ENCODE results near the gene RARB. TPM values are rescaled to one million over a fixed set of nuclear protein-coding genes. Genes with fewer than 3 reads are reported as not detected.

RARB gene
- total RNA-seq, 3 donors from 2014 or later, result 0.80 to 20.1 (median 8.2) TPM

DNA sequence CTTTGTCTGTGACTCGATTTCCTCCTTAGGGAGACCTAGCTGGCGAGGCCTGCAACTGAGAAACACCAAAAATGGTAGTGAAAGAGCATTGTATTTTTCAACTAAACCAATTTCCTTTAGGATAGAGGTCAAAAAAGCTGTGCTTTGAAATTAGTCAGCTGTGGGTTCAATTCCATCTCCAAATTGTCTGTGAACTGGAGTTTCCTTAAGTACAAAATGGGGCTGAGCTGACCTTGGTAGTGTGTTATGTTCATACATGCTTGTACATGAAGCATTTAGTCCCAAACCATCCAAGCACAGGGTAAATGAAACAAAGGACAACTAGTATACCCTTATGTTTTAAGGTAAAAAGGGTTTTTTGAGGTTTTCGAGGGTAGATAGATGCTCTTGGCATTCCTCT lies 99.3 kb downstream of the RARB start:
- TF ChIP-seq POLR2AphosphoS5 (IDR thresholded peaks at IDR 0.05) (no peak), POLR2A (IDR thresholded peaks at IDR 0.05) (no peak)
- TF ChIP-seq, protein P1, sequence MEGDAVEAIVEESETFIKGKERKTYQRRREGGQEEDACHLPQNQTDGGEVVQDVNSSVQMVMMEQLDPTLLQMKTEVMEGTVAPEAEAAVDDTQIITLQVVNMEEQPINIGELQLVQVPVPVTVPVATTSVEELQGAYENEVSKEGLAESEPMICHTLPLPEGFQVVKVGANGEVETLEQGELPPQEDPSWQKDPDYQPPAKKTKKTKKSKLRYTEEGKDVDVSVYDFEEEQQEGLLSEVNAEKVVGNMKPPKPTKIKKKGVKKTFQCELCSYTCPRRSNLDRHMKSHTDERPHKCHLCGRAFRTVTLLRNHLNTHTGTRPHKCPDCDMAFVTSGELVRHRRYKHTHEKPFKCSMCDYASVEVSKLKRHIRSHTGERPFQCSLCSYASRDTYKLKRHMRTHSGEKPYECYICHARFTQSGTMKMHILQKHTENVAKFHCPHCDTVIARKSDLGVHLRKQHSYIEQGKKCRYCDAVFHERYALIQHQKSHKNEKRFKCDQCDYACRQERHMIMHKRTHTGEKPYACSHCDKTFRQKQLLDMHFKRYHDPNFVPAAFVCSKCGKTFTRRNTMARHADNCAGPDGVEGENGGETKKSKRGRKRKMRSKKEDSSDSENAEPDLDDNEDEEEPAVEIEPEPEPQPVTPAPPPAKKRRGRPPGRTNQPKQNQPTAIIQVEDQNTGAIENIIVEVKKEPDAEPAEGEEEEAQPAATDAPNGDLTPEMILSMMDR (IDR thresholded peaks at IDR 0.05), result no peak
- H3K4me3 ChIP-seq, result no peak overlapping the region
- H3K9me3 ChIP-seq, result peaks cover 0 to under 1% of the 10 kb centered on the region in 2 donors
- no peaks in the 10 kb centered on the region for H3K4me1 ChIP-seq
- H3K27me3 ChIP-seq, result no peaks in the 10 kb centered on the region
- intact Hi-C loops (cut with DNase I; ENCODE audit: low total_unique reads), result no loop called here
- H3K36me3 ChIP-seq, result no peaks in the 10 kb centered on the region
- DNase-seq (ENCODE audit: low spot score in 2 of 2), result no peak
- H3K27ac ChIP-seq, result no peak overlapping the region

DNA sequence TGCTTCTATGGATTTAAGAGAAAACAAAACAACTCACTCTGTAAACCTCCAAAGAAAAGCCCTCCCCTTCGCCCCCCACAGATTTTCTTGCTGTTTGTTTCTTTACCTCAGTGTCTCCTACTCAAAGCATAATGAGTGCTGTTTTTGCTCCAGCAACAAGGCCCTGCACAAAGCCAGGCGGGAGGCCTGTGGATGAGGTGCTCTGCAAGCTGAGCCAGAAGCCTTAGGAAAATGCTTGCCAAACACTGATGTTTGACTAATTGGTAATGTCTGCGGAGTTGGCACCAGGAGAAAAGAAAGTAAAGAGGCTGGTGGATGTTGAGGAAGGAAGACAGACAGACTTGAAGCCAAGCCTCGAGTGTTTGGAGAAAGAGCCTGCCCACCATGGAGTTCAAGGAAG lies 99.7 kb downstream of the RARB start:
- intact Hi-C loops (cut with DNase I; ENCODE audit: low total_unique reads), result no loop called here
- no peaks in the 10 kb centered on the region for H3K36me3 ChIP-seq
- H3K9me3 ChIP-seq, result peaks cover 3 to 5% of the 10 kb centered on the region in 2 donors
- H3K27ac ChIP-seq, result peak overlapping the region in 1 of 2 donors; percentile 2
- TF ChIP-seq POLR2AphosphoS5 (IDR thresholded peaks at IDR 0.05) (no peak), POLR2A (IDR thresholded peaks at IDR 0.05) (no peak)
- TF ChIP-seq, protein P1 (IDR thresholded peaks at IDR 0.05), result no peak
- DNase-seq (ENCODE audit: low spot score in 2 of 2), result peak in 1 of 2 donors; percentile 28
- no peaks in the 10 kb centered on the region for H3K27me3 ChIP-seq
- no peak overlapping the region for H3K4me3 ChIP-seq
- no peaks in the 10 kb centered on the region for H3K4me1 ChIP-seq

GRCh38 chr3:25531971-25532370 lies 103.9 kb downstream of the RARB start:
- Histone ChIP-seq H3K9me3 (peaks cover 5 to 6% of the 10 kb centered on the region in 2 donors), H3K27ac (no peak overlapping the region), H3K36me3 (no peaks in the 10 kb centered on the region), H3K4me1 (no peaks in the 10 kb centered on the region), H3K27me3 (no peaks in the 10 kb centered on the region), H3K4me3 (no peak overlapping the region)
- DNase-seq (ENCODE audit: low spot score in 2 of 2), result no peak
- TF ChIP-seq POLR2A (IDR thresholded peaks at IDR 0.05) (no peak), POLR2AphosphoS5 (IDR thresholded peaks at IDR 0.05) (no peak)
- TF ChIP-seq, protein P1 (IDR thresholded peaks at IDR 0.05), result no peak
- intact Hi-C loops (cut with DNase I; ENCODE audit: low total_unique reads), result loop anchor here (2.0 kb wide), 1 partner anchor 33 kb away; no protein-coding TSS in a partner anchor

DNA sequence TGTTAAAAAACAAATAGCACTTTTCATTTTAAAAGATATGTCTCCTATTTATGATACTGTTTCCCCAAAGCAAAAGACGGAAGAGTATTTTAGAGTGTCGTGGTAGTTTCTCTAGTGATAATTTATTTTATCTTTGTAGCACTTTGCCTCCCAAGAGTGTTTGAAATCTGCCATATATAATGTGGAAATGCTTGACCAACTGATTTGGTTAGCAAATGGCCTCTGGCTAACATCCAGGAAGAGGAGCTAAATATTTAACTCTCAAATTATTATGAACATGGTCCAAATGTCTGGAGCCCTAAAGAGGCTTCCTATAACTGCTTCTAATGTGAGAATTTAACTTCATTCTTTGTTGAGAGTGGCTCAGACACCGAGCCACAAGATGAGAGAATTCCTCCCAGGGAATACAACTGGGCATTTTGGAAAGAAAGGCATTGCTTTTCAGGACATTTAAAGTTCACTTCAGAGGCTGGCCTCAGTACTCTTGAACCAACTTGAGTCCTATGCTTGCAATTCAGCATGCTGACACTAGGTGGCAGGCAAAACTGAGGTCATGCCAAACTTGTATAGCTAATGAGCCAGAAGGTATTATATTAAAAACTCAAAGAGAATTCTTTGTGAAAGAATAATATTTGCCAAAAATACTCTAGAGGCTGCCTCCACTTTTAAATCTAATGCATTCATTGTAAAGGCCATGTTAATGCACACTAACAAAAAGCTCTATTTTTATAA lies 104.5 kb downstream of the RARB start:
- DNase-seq (ENCODE audit: low spot score in 2 of 2), result no peak
- no peaks in the 10 kb centered on the region for H3K4me1 ChIP-seq
- H3K36me3 ChIP-seq, result no peaks in the 10 kb centered on the region
- peaks cover 5 to 6% of the 10 kb centered on the region in 2 donors for H3K9me3 ChIP-seq
- TF ChIP-seq POLR2A (IDR thresholded peaks at IDR 0.05), result no peak
- TF ChIP-seq, protein P1 (IDR thresholded peaks at IDR 0.05), result peak in 2 of 3 donors; percentile 17 to 26
- intact Hi-C loops (cut with DNase I; ENCODE audit: low total_unique reads), result no loop called here
- H3K27ac ChIP-seq, result no peak overlapping the region
- H3K4me3 ChIP-seq, result no peak overlapping the region
- no peaks in the 10 kb centered on the region for H3K27me3 ChIP-seq

DNA sequence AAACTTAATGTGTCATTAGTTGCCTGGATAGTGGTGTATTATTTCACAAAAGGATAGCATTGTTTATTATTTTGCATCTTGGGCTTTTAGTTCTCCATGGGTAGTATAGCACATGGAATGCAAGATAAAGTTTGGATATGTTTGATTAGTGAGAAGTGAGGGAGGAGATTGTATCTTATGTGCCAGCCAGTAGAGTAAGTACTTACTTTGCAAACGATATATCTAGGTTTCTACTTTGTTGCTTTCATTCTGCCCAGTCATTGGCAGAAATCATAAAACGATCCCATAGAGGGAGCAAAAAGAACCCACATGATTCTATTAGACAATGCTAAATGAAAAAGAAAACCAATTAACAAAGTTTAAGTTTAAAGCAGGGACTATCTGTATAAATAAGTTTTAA lies 105.3 kb downstream of the RARB start:
- H3K27ac ChIP-seq, result no peak overlapping the region
- H3K4me1 ChIP-seq, result no peaks in the 10 kb centered on the region
- no peak for TF ChIP-seq POLR2AphosphoS5 (IDR thresholded peaks at IDR 0.05)
- TF ChIP-seq POLR2A (IDR thresholded peaks at IDR 0.05), result no peak
- TF ChIP-seq, protein P1 (IDR thresholded peaks at IDR 0.05), result no peak
- H3K9me3 ChIP-seq, result peaks cover 5 to 6% of the 10 kb centered on the region in 2 donors
- DNase-seq (ENCODE audit: low spot score in 2 of 2), result no peak
- no peak overlapping the region for H3K4me3 ChIP-seq
- intact Hi-C loops (cut with DNase I; ENCODE audit: low total_unique reads), result no loop called here
- H3K36me3 ChIP-seq, result no peaks in the 10 kb centered on the region
- H3K27me3 ChIP-seq, result no peaks in the 10 kb centered on the region

All from breast epithelium (tissue), 4 donors.